Superior temporal gyrus (tissue), 1 donor: ENCODE results near the gene NAGA.

Experiments used
- DNase-seq: peaks from one replicate; pipeline ENCODE4 v3.0.0-alpha.2; 2016; ENCODE audit errors: extremely low spot score

NAGA gene

DNA sequence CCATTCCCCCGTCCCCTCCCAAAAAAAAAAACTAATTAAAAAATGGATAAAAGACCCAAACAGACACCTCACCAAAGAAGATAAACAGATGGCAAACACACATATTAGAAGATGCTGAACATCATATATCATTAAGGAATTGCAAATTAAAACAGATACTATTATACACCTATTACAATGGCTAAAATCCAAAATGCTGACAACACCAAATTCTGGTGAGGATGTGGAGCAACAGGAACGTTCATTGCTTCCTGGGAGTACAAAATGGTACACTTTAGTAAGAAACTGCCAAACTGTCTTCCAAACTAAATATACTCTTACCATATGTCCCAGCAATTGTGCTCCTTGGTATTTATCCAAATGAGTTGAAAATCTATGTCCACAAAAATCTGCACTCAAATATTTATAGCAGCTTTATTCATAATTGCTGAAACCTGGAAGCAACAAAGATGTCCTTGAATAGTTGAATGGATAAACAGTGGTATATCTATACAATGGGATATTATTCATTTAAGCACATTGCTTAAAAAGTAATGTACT, 19.9 kb downstream of the NAGA start:
- peak; percentile 33 for DNase-seq

DNA sequence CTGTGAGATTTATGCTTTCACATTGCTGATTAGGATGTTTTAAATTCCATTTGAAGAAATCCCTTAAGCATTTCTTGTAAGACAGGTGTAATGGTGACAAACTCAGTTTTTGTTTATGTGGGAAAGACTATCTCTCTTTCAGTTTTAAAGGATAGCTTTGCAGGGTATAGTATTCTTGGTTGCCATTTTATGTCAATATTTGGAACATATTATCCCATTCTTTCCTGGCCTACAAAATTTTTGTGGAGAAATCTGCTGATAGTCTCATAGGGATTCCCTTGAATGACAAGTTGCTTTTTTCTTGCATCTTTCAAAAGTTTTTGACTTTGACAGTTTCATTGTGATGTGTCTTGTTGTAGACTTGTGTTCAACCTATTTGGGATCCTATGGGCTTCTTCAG, 28.8 kb downstream of the NAGA start:
- DNase-seq: no peak

- no peak for DNase-seq
Observed at GRCh38 chr22:42039271-42039670, 31.3 kb downstream of the NAGA start.

DNA sequence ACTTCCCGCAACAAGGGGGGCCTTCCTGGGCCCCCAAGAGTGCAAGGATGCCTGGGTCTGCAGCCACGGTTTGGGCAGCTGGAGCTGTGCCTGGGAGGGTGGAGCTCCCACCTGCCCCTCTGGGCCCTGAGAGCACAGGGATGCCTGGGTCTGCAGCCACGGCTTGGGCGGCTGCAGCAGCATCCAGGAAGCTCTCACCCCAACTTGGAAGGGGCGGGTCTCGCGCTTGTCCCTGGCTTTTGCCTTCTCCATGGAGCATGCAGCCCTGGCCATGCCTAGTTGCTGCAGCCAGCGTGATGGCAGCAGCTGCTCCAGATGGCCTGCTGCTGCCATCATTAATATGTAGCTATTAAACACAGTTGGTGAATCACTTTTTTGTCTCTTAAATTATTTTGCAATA, 35.4 kb downstream of the NAGA start:
- no peak for DNase-seq

GRCh38 chr22:42033263-42034181, 37.1 kb downstream of the NAGA start:
- no peak for DNase-seq

- DNase-seq: no peak
Observed at GRCh38 chr22:42026705-42027104, 43.9 kb downstream of the NAGA start.

DNA sequence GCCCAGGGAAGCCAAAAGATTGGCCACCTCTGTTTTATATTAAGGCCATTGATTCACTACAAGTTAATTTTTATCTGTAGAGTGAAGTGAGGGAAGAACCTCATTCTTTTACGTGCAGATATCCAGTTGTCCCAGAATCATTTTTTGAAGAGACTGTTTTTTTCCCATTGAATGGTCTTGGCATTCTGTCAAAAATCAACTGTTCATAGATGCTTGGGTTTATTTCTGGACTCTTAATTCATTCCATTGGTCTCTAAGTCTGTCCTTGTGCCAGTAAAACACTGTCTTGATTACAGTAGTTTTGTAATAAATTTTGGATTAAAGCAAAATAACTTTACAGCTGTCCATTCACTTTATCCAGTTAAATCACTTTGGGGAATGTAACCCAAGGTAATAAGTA, 45.2 kb downstream of the NAGA start:
- no peak for DNase-seq

DNA sequence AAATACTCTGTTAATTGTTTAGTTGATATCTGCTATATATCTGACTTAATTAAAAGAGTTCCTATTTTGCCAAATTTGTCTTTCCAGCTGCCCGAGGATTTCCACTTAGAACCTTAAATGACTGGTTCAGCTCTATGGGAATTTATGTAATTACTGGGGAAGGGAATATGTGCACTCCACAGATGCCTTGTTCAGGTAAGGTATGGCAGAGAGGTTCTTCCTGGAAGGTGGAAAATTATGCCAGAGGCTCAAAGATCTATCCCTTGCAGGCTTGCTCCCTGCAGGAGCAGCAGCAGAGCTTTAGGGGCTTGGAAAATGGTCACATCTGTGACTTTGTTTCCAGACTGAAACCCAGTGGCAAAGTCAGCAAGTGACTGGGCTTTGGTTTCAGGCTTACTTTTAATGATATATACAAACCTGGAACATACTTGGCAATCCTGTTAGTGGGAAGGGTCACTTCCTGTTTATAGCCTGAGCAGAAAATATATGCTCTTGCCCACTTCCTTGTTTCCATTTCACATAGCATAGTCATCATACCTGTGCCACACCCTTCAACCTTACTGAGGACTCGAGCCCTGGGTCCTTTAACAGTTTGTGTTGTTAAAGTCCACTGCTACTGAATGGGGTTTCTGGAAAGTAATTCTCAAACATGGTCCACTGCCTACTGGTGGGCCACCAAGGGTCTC, 48.3 kb downstream of the NAGA start:
- no peak for DNase-seq

DNA sequence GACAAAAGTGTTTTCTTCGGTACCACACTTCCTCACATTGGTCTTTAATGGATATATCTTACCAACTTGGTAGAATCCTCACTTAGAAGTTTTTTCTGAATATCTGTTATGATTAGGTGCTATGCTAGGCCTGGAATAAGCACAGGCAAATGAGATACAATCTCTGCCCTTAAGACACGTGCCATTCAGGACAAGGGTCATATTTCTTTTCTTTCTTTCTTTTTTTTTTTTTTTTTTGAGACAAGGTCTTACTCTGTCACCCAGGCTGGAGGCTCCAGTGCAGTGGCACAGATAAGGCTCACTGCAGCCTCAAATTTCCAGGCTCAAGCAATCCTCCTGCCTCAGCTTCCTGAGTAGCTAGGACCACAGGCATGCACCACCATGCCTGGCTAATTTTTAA, 49.0 kb downstream of the NAGA start:
- DNase-seq: no peak

DNA sequence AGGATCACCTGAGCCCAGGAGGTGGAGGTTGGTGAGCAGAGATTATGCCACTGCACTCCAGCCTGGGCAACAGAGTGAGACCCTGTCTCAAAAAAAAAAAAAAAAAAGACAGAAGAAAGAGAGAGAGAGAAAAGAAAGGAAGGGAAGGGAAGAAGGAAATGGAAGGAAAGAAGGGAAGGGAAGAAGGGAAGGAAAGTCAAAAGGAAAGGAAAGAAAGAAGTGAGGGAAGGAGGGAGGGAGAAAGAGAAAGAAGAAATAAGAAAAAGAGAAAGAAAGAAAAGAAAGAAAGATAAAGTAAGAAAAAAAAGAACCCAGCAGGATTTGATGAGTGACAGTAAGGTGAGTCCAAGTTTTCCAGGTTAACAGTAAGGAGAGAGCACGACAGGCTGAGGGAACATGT, 52.4 kb downstream of the NAGA start:
- no peak for DNase-seq

DNA sequence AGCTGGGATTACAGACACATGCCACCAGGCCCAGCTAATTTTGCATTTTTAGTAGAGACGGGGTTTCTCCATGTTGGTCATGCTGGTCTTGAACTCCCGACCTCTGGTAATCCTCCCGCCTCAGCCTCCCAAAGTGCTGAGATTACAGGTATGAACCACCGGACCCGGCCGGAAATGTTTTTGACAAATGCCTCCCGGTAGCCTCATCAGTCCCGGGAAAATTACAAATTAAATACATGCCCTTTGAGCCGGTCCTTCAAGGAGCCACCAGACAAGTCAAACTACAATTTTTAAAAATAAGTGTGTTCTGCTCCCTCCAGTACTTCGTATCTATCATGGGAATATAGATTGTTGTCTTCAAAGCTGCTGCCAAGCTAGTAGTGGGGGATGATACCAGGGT, 54.5 kb downstream of the NAGA start:
- no peak for DNase-seq

DNA sequence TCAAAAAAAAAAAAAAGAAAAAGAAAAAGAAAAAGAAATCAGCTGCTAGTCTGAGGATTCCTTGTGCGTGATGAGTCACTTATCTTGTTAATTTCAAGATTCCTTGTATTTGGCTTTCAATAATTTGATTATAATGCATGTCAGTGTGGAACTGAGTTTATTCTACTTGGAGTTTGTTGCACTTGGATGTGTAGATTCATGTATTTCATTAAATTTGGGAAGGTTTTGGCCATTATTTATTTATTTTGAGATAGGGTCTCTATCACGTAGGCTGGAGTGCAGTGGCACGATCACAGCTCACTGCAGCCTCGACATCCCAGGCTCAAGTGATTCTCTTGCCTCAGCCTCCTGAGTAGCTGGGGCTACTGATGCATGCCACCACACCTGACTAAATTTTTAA, 57.2 kb downstream of the NAGA start:
- DNase-seq: no peak

DNA sequence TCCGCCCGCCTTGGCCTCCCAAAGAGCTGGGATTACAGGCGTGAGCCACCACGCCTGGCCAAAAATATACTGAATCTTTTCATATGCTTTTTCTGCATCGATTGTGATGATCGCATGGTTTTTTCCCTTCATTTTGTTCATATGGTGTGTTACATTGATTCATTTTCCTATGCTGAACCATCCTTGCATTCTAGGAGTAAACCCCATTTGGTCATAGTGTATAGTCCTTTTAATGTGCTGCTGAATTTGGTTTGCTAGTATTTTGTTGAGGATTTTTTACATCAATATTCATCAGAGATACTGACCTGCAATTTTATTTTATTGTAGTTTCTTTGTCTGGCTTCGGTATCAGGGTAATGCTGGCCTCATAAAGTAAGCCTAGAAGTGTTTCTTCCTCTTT, 59.8 kb downstream of the NAGA start:
- DNase-seq: no peak
